HFFc6 (cell line): ENCODE results near the gene CARHSP1. TPM values are rescaled to one million over a fixed set of nuclear protein-coding genes. Genes with fewer than 3 reads are reported as not detected.
A peak's percentile ranks its signal among the peaks of the same experiment; 100 is the strongest.

Source experiments
- DNase-seq: peaks from one replicate; pipeline ENCODE4 v3.0.0-alpha.2; 2018
- H3K27ac Mint-ChIP-seq: 2 replicates; pipeline ENCODE4 v1.8.0; 2020; ENCODE audit warnings: mild to moderate bottlenecking, mixed read lengths
- H3K27me3 Mint-ChIP-seq: 2 replicates; pipeline ENCODE4 v1.8.0; 2021; ENCODE audit warnings: mild to moderate bottlenecking, moderate library complexity, mixed read lengths; ENCODE audit not compliant: insufficient read depth
- H3K36me3 Mint-ChIP-seq: 2 replicates; pipeline ENCODE4 v1.8.0; 2021; ENCODE audit warnings: low read depth, mixed read lengths
- H3K4me1 Mint-ChIP-seq: 2 replicates; pipeline ENCODE4 v1.8.0; 2020; ENCODE audit warnings: low read depth, mixed read lengths
- H3K4me3 Mint-ChIP-seq: 2 replicates; pipeline ENCODE4 v1.8.0; 2020; ENCODE audit warnings: mild to moderate bottlenecking, moderate library complexity, mixed read lengths
- H3K9me3 Mint-ChIP-seq: 2 replicates; pipeline ENCODE4 v1.8.0; 2020; ENCODE audit warnings: mild to moderate bottlenecking, mixed read lengths
- CTCF ChIP-seq: fragments of 200-600 bp; sonication (generic); IDR thresholded peaks from 2 replicates; pipeline ENCODE4 v1.5.0; 2021; ENCODE audit warnings: antibody characterized with exemption, mild to moderate bottlenecking
- total RNA-seq, 6 experiments: library from RNA; stranded (reverse); fragmentation: NEBNext Ultra II Directional; extraction: Animal tissue kit (Norgen Biotek cat#: 25700); gene quantifications; 2 replicates in 1 of 6; 3 replicates in 5 of 6; pipeline ENCODE4 v1.2.3, GENCODE V29; 2021

CARHSP1 gene
- total RNA-seq, 6 experiments from 2014 or later, result 91.4 to 114 (median 97.9) TPM

DNA sequence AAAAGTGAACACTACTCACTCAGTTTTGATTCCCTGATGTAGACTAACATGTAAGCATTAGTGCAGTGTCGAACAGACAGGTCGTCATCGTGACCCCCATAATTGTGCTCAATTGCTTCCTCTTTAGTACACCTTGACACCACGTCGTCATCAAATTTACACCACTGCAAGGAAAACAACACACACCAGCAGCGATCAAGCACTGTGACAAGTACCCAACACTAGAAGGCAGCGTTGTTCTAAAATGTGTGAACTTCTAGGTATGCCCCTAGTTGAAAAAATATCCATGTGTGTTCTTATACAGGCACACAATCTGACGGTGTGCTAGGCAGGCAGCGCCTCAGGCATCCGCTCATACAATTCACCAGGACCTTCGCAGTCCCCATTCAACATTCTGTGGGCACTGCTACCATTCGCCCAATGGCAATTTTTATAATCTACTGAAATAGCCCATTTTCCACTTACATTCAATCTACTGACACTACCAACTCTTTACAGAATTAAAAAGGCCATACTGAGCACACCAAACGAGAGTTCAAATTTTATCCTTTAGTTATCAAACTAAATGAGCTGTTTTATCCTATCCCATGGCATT lies 36.5 kb upstream of the CARHSP1 start:
- no peaks in the 10 kb centered on the region for H3K9me3 Mint-ChIP-seq
- peak; percentile 28 for DNase-seq
- H3K27me3 Mint-ChIP-seq, result peaks cover 3% of the 10 kb centered on the region; the same call in 1 of the 2 replicates
- H3K4me3 Mint-ChIP-seq, result no peak overlapping the region
- H3K4me1 Mint-ChIP-seq, result peaks cover 13% of the 10 kb centered on the region; the same call in 1 of the 2 replicates
- peaks cover 50% of the 10 kb centered on the region for H3K36me3 Mint-ChIP-seq
- H3K27ac Mint-ChIP-seq, result no peak overlapping the region
- TF ChIP-seq CTCF, result peak; percentile 50; the same call in 1 of the 2 replicates

- no peaks in the 10 kb centered on the region for H3K9me3 Mint-ChIP-seq
- DNase-seq, result no peak
- TF ChIP-seq CTCF, result no peak
- H3K4me3 Mint-ChIP-seq, result no peak overlapping the region
- peaks cover 3% of the 10 kb centered on the region for H3K27me3 Mint-ChIP-seq
- peaks cover 47% of the 10 kb centered on the region for H3K36me3 Mint-ChIP-seq
- H3K4me1 Mint-ChIP-seq, result peaks cover 9% of the 10 kb centered on the region; the same call in 1 of the 2 replicates
- H3K27ac Mint-ChIP-seq, result no peak overlapping the region
Observed at GRCh38 chr16:8904018-8904430, 35.2 kb upstream of the CARHSP1 start.

- Mint-ChIP-seq H3K9me3 (no peaks in the 10 kb centered on the region), H3K27ac (no peak overlapping the region; the same call in 1 of the 2 replicates), H3K36me3 (peaks cover 48% of the 10 kb centered on the region), H3K4me3 (no peak overlapping the region), H3K27me3 (peaks cover 3% of the 10 kb centered on the region), H3K4me1 (no peaks in the 10 kb centered on the region)
- TF ChIP-seq CTCF, result 0 out of 2 replicates have a peak, but pooled peaks have one; percentile 10
- DNase-seq, result no peak
Observed at GRCh38 chr16:8903004-8903403, 34.2 kb upstream of the CARHSP1 start.

GRCh38 chr16:8901320-8901861 lies 32.6 kb upstream of the CARHSP1 start:
- Mint-ChIP-seq H3K27ac (no peak overlapping the region), H3K36me3 (peaks cover 44% of the 10 kb centered on the region), H3K9me3 (no peaks in the 10 kb centered on the region), H3K4me3 (no peak overlapping the region), H3K4me1 (no peaks in the 10 kb centered on the region), H3K27me3 (peaks cover 3% of the 10 kb centered on the region)
- no peak for DNase-seq
- TF ChIP-seq CTCF, result no peak

DNA sequence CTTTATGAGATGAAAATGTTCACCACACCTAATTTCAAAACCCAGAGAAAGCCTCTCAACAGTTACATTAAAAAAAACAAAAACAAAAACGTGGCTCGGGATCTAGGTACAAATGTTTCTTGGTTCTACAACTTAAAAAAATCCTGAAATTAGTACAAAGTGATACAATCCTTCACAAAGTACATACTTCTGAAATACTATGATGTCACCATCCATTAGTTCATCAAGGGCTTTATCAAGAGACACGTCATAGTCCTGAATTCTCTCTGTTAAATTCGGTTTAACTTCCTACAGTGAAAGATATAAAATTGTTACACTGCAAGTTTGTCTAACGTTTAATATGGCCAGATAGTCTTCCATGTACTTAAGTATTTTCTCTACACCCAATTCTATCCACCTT lies 31.5 kb upstream of the CARHSP1 start:
- Mint-ChIP-seq H3K36me3 (peaks cover 39% of the 10 kb centered on the region), H3K4me1 (no peaks in the 10 kb centered on the region), H3K4me3 (no peak overlapping the region), H3K9me3 (no peaks in the 10 kb centered on the region), H3K27ac (no peak overlapping the region), H3K27me3 (no peaks in the 10 kb centered on the region; the same call in 1 of the 2 replicates)
- DNase-seq, result no peak
- TF ChIP-seq CTCF, result no peak
